ENCODE data around the gene MAPK7.
A peak's percentile ranks its signal among the peaks of the same experiment; 100 is the strongest.

The MAPK7 gene

GRCh38 chr17:19379361-19380065, 1.2 kb downstream of the MAPK7 start:
- no peaks in the 10 kb centered on the region for H3K27me3 ChIP-seq (ENCODE audit: control insufficient read depth in 2 of 2, insufficient read depth in 2 of 2, low read length in 2 of 2)
- peak overlapping the region; percentile 99 to 100 for H3K27ac ChIP-seq (ENCODE audit: low read depth in 2 of 2, low read length in 2 of 2)
- H3K4me3 ChIP-seq (ENCODE audit: low read length in 2 of 2), result peak overlapping the region; percentile 82 to 95
- H3K9me3 ChIP-seq (ENCODE audit: control insufficient read depth in 2 of 2, low read length in 2 of 2), result no peaks in the 10 kb centered on the region
- H3K4me1 ChIP-seq (ENCODE audit: control insufficient read depth in 2 of 2, insufficient read depth in 2 of 2, low read length in 2 of 2), result peaks cover 31 to 32% of the 10 kb centered on the region in 2 donors
- H3K9ac ChIP-seq (ENCODE audit: low read depth in 1 of 2, low read length in 2 of 2), result peak overlapping the region; percentile 9 to 93
- H3K36me3 ChIP-seq (ENCODE audit: control insufficient read depth in 2 of 2, insufficient read depth in 2 of 2, low read length in 2 of 2), result peaks cover 37 to 40% of the 10 kb centered on the region in 2 donors

DNA sequence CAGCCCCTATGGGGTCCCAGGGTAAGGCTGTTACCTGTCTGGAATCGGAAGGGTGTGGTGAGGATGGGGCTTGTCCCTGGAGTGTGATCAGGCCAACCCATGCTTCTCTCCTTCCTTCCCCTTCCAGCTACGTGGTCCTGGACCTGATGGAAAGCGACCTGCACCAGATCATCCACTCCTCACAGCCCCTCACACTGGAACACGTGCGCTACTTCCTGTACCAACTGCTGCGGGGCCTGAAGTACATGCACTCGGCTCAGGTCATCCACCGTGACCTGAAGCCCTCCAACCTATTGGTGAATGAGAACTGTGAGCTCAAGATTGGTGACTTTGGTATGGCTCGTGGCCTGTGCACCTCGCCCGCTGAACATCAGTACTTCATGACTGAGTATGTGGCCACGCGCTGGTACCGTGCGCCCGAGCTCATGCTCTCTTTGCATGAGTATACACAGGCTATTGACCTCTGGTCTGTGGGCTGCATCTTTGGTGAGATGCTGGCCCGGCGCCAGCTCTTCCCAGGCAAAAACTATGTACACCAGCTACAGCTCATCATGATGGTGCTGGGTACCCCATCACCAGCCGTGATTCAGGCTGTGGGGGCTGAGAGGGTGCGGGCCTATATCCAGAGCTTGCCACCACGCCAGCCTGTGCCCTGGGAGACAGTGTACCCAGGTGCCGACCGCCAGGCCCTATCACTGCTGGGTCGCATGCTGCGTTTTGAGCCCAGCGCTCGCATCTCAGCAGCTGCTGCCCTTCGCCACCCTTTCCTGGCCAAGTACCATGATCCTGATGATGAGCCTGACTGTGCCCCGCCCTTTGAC, 2.4 kb downstream of the MAPK7 start:
- H3K27ac ChIP-seq (ENCODE audit: low read depth in 2 of 2, low read length in 2 of 2), result no peak overlapping the region
- H3K9ac ChIP-seq (ENCODE audit: low read depth in 1 of 2, low read length in 2 of 2), result no peak overlapping the region
- peaks cover 40 to 44% of the 10 kb centered on the region in 2 donors for H3K36me3 ChIP-seq (ENCODE audit: control insufficient read depth in 2 of 2, insufficient read depth in 2 of 2, low read length in 2 of 2)
- no peak overlapping the region for H3K4me3 ChIP-seq (ENCODE audit: low read length in 2 of 2)
- H3K27me3 ChIP-seq (ENCODE audit: control insufficient read depth in 2 of 2, insufficient read depth in 2 of 2, low read length in 2 of 2), result no peaks in the 10 kb centered on the region
- H3K9me3 ChIP-seq (ENCODE audit: control insufficient read depth in 2 of 2, low read length in 2 of 2), result no peaks in the 10 kb centered on the region
- H3K4me1 ChIP-seq (ENCODE audit: control insufficient read depth in 2 of 2, insufficient read depth in 2 of 2, low read length in 2 of 2), result peaks cover 42 to 44% of the 10 kb centered on the region in 2 donors

- no peak overlapping the region for H3K9ac ChIP-seq (ENCODE audit: low read depth in 1 of 2, low read length in 2 of 2)
- H3K27ac ChIP-seq (ENCODE audit: low read depth in 2 of 2, low read length in 2 of 2), result no peak overlapping the region
- H3K4me1 ChIP-seq (ENCODE audit: control insufficient read depth in 2 of 2, insufficient read depth in 2 of 2, low read length in 2 of 2), result peaks cover 45 to 46% of the 10 kb centered on the region in 2 donors
- H3K36me3 ChIP-seq (ENCODE audit: control insufficient read depth in 2 of 2, insufficient read depth in 2 of 2, low read length in 2 of 2), result peaks cover 40 to 44% of the 10 kb centered on the region in 2 donors
- H3K27me3 ChIP-seq (ENCODE audit: control insufficient read depth in 2 of 2, insufficient read depth in 2 of 2, low read length in 2 of 2), result no peaks in the 10 kb centered on the region
- H3K4me3 ChIP-seq (ENCODE audit: low read length in 2 of 2), result no peak overlapping the region
- H3K9me3 ChIP-seq (ENCODE audit: control insufficient read depth in 2 of 2, low read length in 2 of 2), result no peaks in the 10 kb centered on the region
Measured at GRCh38 chr17:19381361-19381740, 3.1 kb downstream of the MAPK7 start.

DNA sequence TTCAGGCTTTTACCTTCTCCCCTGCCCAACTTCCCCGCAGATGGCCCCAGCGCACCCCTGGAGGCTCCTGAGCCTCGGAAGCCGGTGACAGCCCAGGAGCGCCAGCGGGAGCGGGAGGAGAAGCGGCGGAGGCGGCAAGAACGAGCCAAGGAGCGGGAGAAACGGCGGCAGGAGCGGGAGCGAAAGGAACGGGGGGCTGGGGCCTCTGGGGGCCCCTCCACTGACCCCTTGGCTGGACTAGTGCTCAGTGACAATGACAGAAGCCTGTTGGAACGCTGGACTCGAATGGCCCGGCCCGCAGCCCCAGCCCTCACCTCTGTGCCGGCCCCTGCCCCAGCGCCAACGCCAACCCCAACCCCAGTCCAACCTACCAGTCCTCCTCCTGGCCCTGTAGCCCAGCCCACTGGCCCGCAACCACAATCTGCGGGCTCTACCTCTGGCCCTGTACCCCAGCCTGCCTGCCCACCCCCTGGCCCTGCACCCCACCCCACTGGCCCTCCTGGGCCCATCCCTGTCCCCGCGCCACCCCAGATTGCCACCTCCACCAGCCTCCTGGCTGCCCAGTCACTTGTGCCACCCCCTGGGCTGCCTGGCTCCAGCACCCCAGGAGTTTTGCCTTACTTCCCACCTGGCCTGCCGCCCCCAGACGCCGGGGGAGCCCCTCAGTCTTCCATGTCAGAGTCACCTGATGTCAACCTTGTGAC, 3.6 kb downstream of the MAPK7 start:
- no peak overlapping the region for H3K27ac ChIP-seq (ENCODE audit: low read depth in 2 of 2, low read length in 2 of 2)

DNA sequence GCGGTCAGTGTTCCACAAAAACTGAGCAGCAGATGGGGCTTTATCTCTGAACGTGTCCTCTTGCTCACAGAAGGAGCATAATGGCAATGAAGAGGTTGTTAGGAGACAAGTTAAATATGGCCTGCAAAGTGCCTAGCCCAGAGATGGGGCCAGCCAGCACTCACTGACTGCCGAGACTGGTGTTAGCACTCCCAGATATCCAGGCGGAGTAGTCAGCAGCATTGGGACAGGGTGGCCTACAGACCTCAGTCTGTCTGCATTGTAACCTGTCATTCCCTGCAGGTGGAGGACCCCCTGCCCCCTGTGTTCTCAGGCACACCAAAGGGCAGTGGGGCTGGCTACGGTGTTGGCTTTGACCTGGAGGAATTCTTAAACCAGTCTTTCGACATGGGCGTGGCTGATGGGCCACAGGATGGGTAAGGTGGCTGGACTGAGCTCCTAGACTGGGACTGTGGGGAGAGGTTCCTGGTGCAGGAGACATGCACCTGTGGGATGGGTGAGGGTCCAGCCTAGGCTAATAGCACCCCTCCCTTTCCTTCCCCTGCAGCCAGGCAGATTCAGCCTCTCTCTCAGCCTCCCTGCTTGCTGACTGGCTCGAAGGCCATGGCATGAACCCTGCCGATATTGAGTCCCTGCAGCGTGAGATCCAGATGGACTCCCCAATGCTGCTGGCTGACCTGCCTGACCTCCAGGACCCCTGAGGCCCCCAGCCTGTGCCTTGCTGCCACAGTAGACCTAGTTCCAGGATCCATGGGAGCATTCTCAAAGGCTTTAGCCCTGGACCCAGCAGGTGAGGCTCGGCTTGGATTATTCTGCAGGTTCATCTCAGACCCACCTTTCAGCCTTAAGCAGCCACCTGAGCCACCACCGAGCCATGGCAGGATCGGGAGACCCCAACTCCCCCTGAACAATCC, 4.5 kb downstream of the MAPK7 start:
- Histone ChIP-seq H3K9me3 (ENCODE audit: control insufficient read depth in 2 of 2, low read length in 2 of 2) (no peaks in the 10 kb centered on the region), H3K4me1 (ENCODE audit: control insufficient read depth in 2 of 2, insufficient read depth in 2 of 2, low read length in 2 of 2) (peaks cover 41% of the 10 kb centered on the region in 2 donors), H3K27me3 (ENCODE audit: control insufficient read depth in 2 of 2, insufficient read depth in 2 of 2, low read length in 2 of 2) (no peaks in the 10 kb centered on the region), H3K9ac (ENCODE audit: low read depth in 1 of 2, low read length in 2 of 2) (no peak overlapping the region), H3K4me3 (ENCODE audit: low read length in 2 of 2) (no peak overlapping the region), H3K36me3 (ENCODE audit: control insufficient read depth in 2 of 2, insufficient read depth in 2 of 2, low read length in 2 of 2) (peaks cover 40 to 44% of the 10 kb centered on the region in 2 donors), H3K27ac (ENCODE audit: low read depth in 2 of 2, low read length in 2 of 2) (peak overlapping the region in 1 of 2 donors; percentile 23)

More for the DNA sequence above, 3.6 kb downstream of the MAPK7 start:
- no peaks in the 10 kb centered on the region for H3K27me3 ChIP-seq (ENCODE audit: control insufficient read depth in 2 of 2, insufficient read depth in 2 of 2, low read length in 2 of 2)
- peaks cover 44 to 46% of the 10 kb centered on the region in 2 donors for H3K4me1 ChIP-seq (ENCODE audit: control insufficient read depth in 2 of 2, insufficient read depth in 2 of 2, low read length in 2 of 2)
- no peaks in the 10 kb centered on the region for H3K9me3 ChIP-seq (ENCODE audit: control insufficient read depth in 2 of 2, low read length in 2 of 2)
- no peak overlapping the region for H3K9ac ChIP-seq (ENCODE audit: low read depth in 1 of 2, low read length in 2 of 2)
- H3K4me3 ChIP-seq (ENCODE audit: low read length in 2 of 2), result no peak overlapping the region
- H3K36me3 ChIP-seq (ENCODE audit: control insufficient read depth in 2 of 2, insufficient read depth in 2 of 2, low read length in 2 of 2), result peaks cover 40 to 44% of the 10 kb centered on the region in 2 donors

- H3K4me1 ChIP-seq (ENCODE audit: control insufficient read depth in 2 of 2, insufficient read depth in 2 of 2, low read length in 2 of 2), result peaks cover 41 to 49% of the 10 kb centered on the region in 2 donors
- peaks cover 40 to 44% of the 10 kb centered on the region in 2 donors for H3K36me3 ChIP-seq (ENCODE audit: control insufficient read depth in 2 of 2, insufficient read depth in 2 of 2, low read length in 2 of 2)
- no peak overlapping the region for H3K4me3 ChIP-seq (ENCODE audit: low read length in 2 of 2)
- peak overlapping the region; percentile 85 for H3K27ac ChIP-seq (ENCODE audit: low read depth in 2 of 2, low read length in 2 of 2)
- peak overlapping the region in 1 of 2 donors; percentile 31 for H3K9ac ChIP-seq (ENCODE audit: low read depth in 1 of 2, low read length in 2 of 2)
- no peaks in the 10 kb centered on the region for H3K9me3 ChIP-seq (ENCODE audit: control insufficient read depth in 2 of 2, low read length in 2 of 2)
- no peaks in the 10 kb centered on the region for H3K27me3 ChIP-seq (ENCODE audit: control insufficient read depth in 2 of 2, insufficient read depth in 2 of 2, low read length in 2 of 2)
Measured at GRCh38 chr17:19383681-19384470, 5.6 kb downstream of the MAPK7 start.

DNA sequence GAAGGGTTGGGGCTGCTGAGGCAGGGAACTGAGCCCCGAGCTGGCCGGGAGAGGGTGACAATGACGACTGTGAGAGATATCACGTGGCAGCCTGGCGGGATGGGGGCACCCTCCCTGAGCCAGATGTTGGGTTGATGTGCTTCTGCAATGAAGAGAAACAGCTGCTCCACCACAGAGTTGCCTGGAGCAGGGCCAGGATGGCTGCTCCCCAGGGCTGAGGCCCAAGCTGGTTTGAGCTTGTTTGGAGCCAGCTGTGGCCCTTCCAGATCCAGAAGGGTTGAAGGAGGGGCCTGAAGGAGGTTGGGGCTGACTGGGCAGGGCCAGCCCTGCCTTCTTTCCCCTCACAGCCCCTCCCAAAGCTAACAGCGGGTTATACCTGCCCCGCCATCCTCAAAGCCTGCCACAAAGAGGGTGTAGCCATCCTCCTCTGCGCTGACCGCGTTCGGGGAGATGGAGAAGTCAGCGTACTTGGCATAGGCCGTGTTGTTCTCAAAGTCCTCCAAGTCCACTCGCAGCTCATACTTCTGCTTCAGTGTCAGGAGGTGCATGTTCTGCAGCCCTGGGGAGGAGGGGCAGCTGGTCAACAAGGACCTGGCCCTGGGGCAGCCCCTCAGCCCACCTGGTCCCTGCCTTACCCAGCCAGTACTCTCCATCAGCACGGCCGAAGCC, 6.6 kb downstream of the MAPK7 start:
- Histone ChIP-seq H3K36me3 (ENCODE audit: control insufficient read depth in 2 of 2, insufficient read depth in 2 of 2, low read length in 2 of 2) (peaks cover 35 to 40% of the 10 kb centered on the region in 2 donors), H3K4me1 (ENCODE audit: control insufficient read depth in 2 of 2, insufficient read depth in 2 of 2, low read length in 2 of 2) (peaks cover 36 to 39% of the 10 kb centered on the region in 2 donors), H3K27me3 (ENCODE audit: control insufficient read depth in 2 of 2, insufficient read depth in 2 of 2, low read length in 2 of 2) (no peaks in the 10 kb centered on the region), H3K4me3 (ENCODE audit: low read length in 2 of 2) (peak overlapping the region; percentile 19 to 50), H3K9ac (ENCODE audit: low read depth in 1 of 2, low read length in 2 of 2) (peak overlapping the region in 1 of 2 donors; percentile 31), H3K27ac (ENCODE audit: low read depth in 2 of 2, low read length in 2 of 2) (peak overlapping the region; percentile 85), H3K9me3 (ENCODE audit: control insufficient read depth in 2 of 2, low read length in 2 of 2) (no peaks in the 10 kb centered on the region)

DNA sequence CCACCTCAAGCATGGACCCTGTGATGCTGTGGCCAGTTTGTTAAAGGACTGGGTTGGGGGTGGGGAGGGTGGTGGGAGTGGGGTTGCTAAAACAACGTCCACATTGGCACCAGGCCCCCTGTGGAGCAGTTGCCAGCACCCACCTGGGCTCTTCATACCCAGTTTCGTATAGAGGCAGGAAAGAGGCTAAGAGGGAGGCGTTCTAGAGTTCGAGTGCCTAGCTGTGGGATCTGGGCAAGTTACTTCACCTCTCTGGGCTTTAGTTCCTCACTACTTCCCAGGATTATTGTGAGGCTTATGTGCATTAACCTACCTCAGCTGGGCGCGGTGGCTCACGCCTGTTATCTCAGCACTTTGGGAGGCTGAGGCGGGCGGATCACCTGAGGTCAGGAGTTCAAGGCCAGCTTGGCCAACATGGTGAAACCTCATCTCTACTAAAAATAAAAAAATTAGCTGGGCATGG, 7.3 kb downstream of the MAPK7 start:
- Histone ChIP-seq H3K36me3 (ENCODE audit: control insufficient read depth in 2 of 2, insufficient read depth in 2 of 2, low read length in 2 of 2) (peaks cover 28 to 34% of the 10 kb centered on the region in 2 donors), H3K27me3 (ENCODE audit: control insufficient read depth in 2 of 2, insufficient read depth in 2 of 2, low read length in 2 of 2) (no peaks in the 10 kb centered on the region), H3K4me3 (ENCODE audit: low read length in 2 of 2) (peak overlapping the region; percentile 19 to 50), H3K9me3 (ENCODE audit: control insufficient read depth in 2 of 2, low read length in 2 of 2) (no peaks in the 10 kb centered on the region), H3K9ac (ENCODE audit: low read depth in 1 of 2, low read length in 2 of 2) (peak overlapping the region in 1 of 2 donors; percentile 21), H3K27ac (ENCODE audit: low read depth in 2 of 2, low read length in 2 of 2) (peak overlapping the region; percentile 85), H3K4me1 (ENCODE audit: control insufficient read depth in 2 of 2, insufficient read depth in 2 of 2, low read length in 2 of 2) (peaks cover 36 to 39% of the 10 kb centered on the region in 2 donors)
